SK-N-SH (cell line): ENCODE measurements around the gene CLK4. TPM values are rescaled to one million over a fixed set of nuclear protein-coding genes. Genes with fewer than 3 reads are reported as not detected.

Experiments used
- CTCF ChIA-PET: fragments of 300-600, 350-600 bp; formaldehyde crosslinking; extraction: SDS; loops from one replicate; lab custom pipeline; 2021; lab: Yijun Ruan, JAX
- POLR2A ChIA-PET: fragments of 350-600 bp; sonication (Branson Sonifier 250); formaldehyde crosslinking; extraction: SDS; loops from one replicate; lab custom pipeline; 2020; ENCODE audit warnings: antibody characterized with exemption, inconsistent platforms; lab: Yijun Ruan, JAX
- DNase-seq: peaks from one replicate; pipeline ENCODE4 v3.0.0; 2012
- H2AFZ ChIP-seq: fragments of 200-600 bp; sonication (generic); 2 replicates; pipeline ENCODE4 v1.8.1; 2016; ENCODE audit warnings: antibody characterized with exemption, mild to moderate bottlenecking, low read depth
- H3F3A ChIP-seq: fragments of 200-600 bp; sonication (generic); replicated peaks from 2 replicates; pipeline ENCODE3; 2016; ENCODE audit warnings: antibody characterized with exemption, mild to moderate bottlenecking; ENCODE audit not compliant: insufficient read depth
- H3K27ac ChIP-seq, 2 experiments: fragments of 200-500 bp in 1 of 2; fragments of 200-600 bp in 1 of 2; sonication (Bioruptor generic) in 1 of 2; sonication (generic), shearing (Covaris generic) in 1 of 2; 2 replicates each; pipeline versions ENCODE4 v1.5.1 to v1.6.1; 2014 to 2016; ENCODE audit warnings: low read depth in 2 of 2, inconsistent platforms in 1 of 2, low read length in 1 of 2, mild to moderate bottlenecking in 1 of 2, mixed read lengths in 1 of 2
- H3K27me3 ChIP-seq: fragments of 200-600 bp; sonication (generic), shearing (Covaris generic); 2 replicates; pipeline ENCODE4 v1.6.1; 2016; ENCODE audit warnings: mixed run types; ENCODE audit not compliant: insufficient read depth
- H3K36me3 ChIP-seq, 2 experiments: fragments of 200-500 bp in 1 of 2; fragments of 200-600 bp in 1 of 2; sonication (Bioruptor generic) in 1 of 2; sonication (generic) in 1 of 2; replicated peaks in 1 of 2; 2 replicates each; pipeline versions ENCODE3 to v1.5.1; 2014 to 2016; ENCODE audit warnings: low read length in 1 of 2, mild to moderate bottlenecking in 1 of 2; ENCODE audit not compliant: insufficient read depth in 2 of 2, control insufficient read depth in 1 of 2
- H3K4me1 ChIP-seq, 2 experiments: fragments of 200-500 bp in 1 of 2; fragments of 200-600 bp in 1 of 2; sonication (Bioruptor generic) in 1 of 2; sonication (generic), shearing (Covaris generic) in 1 of 2; 2 replicates each; pipeline versions ENCODE4 v1.5.1 to v1.6.1; 2014 to 2016; ENCODE audit warnings: low read depth in 1 of 2, low read length in 1 of 2, mixed run types in 1 of 2; ENCODE audit not compliant: insufficient read depth in 2 of 2, control insufficient read depth in 1 of 2
- H3K4me2 ChIP-seq: fragments of 200-600 bp; sonication (generic), shearing (Covaris generic); 2 replicates; pipeline ENCODE4 v1.6.1; 2017; ENCODE audit warnings: mixed run types
- H3K4me3 ChIP-seq, 2 experiments: fragments of 200-500 bp in 1 of 2; fragments of 200-600 bp in 1 of 2; sonication (Bioruptor generic) in 1 of 2; sonication (generic), shearing (Covaris generic) in 1 of 2; 2 replicates each; pipeline versions ENCODE4 v1.5.1 to v1.8.1; 2014 to 2016; ENCODE audit warnings: low read depth in 2 of 2, inconsistent platforms in 1 of 2, low read length in 1 of 2, mild to moderate bottlenecking in 1 of 2, mixed read lengths in 1 of 2, moderate library complexity in 1 of 2
- H3K79me2 ChIP-seq: fragments of 200-600 bp; sonication (generic); 2 replicates; pipeline ENCODE4 v1.8.1; 2017; ENCODE audit warnings: mild to moderate bottlenecking; ENCODE audit not compliant: insufficient read depth
- H3K9ac ChIP-seq: fragments of 200-600 bp; sonication (generic); 2 replicates; pipeline ENCODE4 v1.6.1; 2017; ENCODE audit warnings: mixed run types
- H3K9me2 ChIP-seq: fragments of 200-600 bp; sonication (generic); 2 replicates; pipeline ENCODE4 v1.6.1; 2017; ENCODE audit warnings: mixed run types
- H3K9me3 ChIP-seq: fragments of 200-600 bp; sonication (generic); 2 replicates; pipeline ENCODE4 v1.6.1; 2017; ENCODE audit warnings: mixed run types, mild to moderate bottlenecking, moderate library complexity
- H4K20me1 ChIP-seq: fragments of 200-600 bp; sonication (generic); 2 replicates; pipeline ENCODE4 v1.6.1; 2017; ENCODE audit warnings: mild to moderate bottlenecking, mixed run types; ENCODE audit not compliant: insufficient read depth
- EZH2phosphoT487 ChIP-seq: fragments of 200-600 bp; sonication (generic); IDR thresholded peaks from 2 replicates; pipeline ENCODE4 v1.6.1; 2017; ENCODE audit warnings: low read depth, mixed run types, mild to moderate bottlenecking, antibody characterized with exemption, moderate library complexity, borderline replicate concordance
- FOSL2 ChIP-seq: IDR thresholded peaks from 2 replicates; pipeline ENCODE4 v1.4.0; 2012; ENCODE audit warnings: low read depth, mild to moderate bottlenecking, moderate library complexity, borderline replicate concordance
- FOXJ3 ChIP-seq: sonication (generic); formaldehyde crosslinking; IDR thresholded peaks from 2 replicates; pipeline ENCODE4 v1.5.1; 2020; ENCODE audit warnings: mild to moderate bottlenecking, missing genetic modification reagents
- FOXM1 ChIP-seq: IDR thresholded peaks from 2 replicates; pipeline ENCODE4 v1.4.0; 2012; ENCODE audit warnings: low read depth, mild to moderate bottlenecking
- GABPA ChIP-seq: IDR thresholded peaks from 2 replicates; pipeline ENCODE4 v1.4.0; 2012; ENCODE audit warnings: low read depth, mild to moderate bottlenecking
- GATA2 ChIP-seq: sonication (generic); formaldehyde crosslinking; IDR thresholded peaks from 2 replicates; pipeline ENCODE4 v1.5.0; 2020; ENCODE audit warnings: mild to moderate bottlenecking, missing genetic modification reagents
- JUND ChIP-seq: IDR thresholded peaks from 2 replicates; pipeline ENCODE4 v1.4.0; 2012
- MAX ChIP-seq: IDR thresholded peaks from 2 replicates; pipeline ENCODE4 v1.4.0; 2012; ENCODE audit warnings: low read depth
- NFIC ChIP-seq: IDR thresholded peaks from 2 replicates; pipeline ENCODE4 v1.4.0; 2012; ENCODE audit warnings: borderline replicate concordance
- NRF1 ChIP-seq: IDR thresholded peaks from 2 replicates; pipeline ENCODE4 v1.6.1; 2012; ENCODE audit warnings: low read depth, mild to moderate bottlenecking, low read length
- POLR2AphosphoS5 ChIP-seq: IDR thresholded peaks from 2 replicates; pipeline ENCODE4 v1.6.1; 2012; ENCODE audit warnings: low read depth, low read length
- RAD21 ChIP-seq: IDR thresholded peaks from 2 replicates; pipeline ENCODE4 v1.6.1; 2012; ENCODE audit warnings: mild to moderate bottlenecking, low read length
- RCOR1 ChIP-seq: fragments of 150-350 bp; IDR thresholded peaks from 2 replicates; pipeline ENCODE4 v1.6.1; 2017; ENCODE audit warnings: antibody characterized with exemption, low read length
- RFX5 ChIP-seq: IDR thresholded peaks from 2 replicates; pipeline ENCODE4 v1.6.1; 2012; ENCODE audit warnings: mild to moderate bottlenecking, improper control_type of control experiment, low read length
- RXRA ChIP-seq: IDR thresholded peaks from 2 replicates; pipeline ENCODE4 v1.4.0; 2012; ENCODE audit warnings: low read depth, mild to moderate bottlenecking, borderline replicate concordance
- SIN3A ChIP-seq: IDR thresholded peaks from 2 replicates; pipeline ENCODE4 v1.6.1; 2012; ENCODE audit warnings: low read depth, mild to moderate bottlenecking, low read length, moderate library complexity, borderline replicate concordance
- TAF1 ChIP-seq: IDR thresholded peaks from 2 replicates; pipeline ENCODE4 v1.6.1; 2012; ENCODE audit warnings: low read depth, mild to moderate bottlenecking, low read length, moderate library complexity, borderline replicate concordance
- TCF12 ChIP-seq: IDR thresholded peaks from 2 replicates; pipeline ENCODE4 v1.4.0; 2012
- USF1 ChIP-seq: IDR thresholded peaks from 2 replicates; pipeline ENCODE4 v1.4.0; 2012; ENCODE audit warnings: low read depth, borderline replicate concordance
- USF2 ChIP-seq: fragments of 150-350 bp; IDR thresholded peaks from 2 replicates; pipeline ENCODE4 v1.6.1; 2017; ENCODE audit warnings: antibody characterized with exemption, low read length, low read depth, borderline replicate concordance
- YY1 ChIP-seq: IDR thresholded peaks from 2 replicates; pipeline ENCODE4 v1.4.0; 2012; ENCODE audit warnings: low read depth, mild to moderate bottlenecking
- whole genome bisulfite sequencing: methylation state at CpG from one replicate; pipeline ENCODE4 v1.1.6; 2017; ENCODE audit warnings: low lambda C conversion rate; 5-methylcytosine and 5-hydroxymethylcytosine counted together
- polyA plus RNA-seq, 3 experiments: library from polyadenylated mRNA; depleted of rRNA; stranded (reverse); fragments of >200 nt; gene quantifications; 2 replicates each; pipeline ENCODE4 v1.2.3, GENCODE V29; 2012

CLK4 gene
- polyA plus RNA-seq, 1 of the 3 experiments (the other 2 are of a cell fraction) = 7.5 TPM

GRCh38 chr5:178661836-178662540 is 35.1 kb upstream of the CLK4 start:
- Histone ChIP-seq H3K4me3 (no peak overlapping the region), H3K27me3 (no peaks in the 10 kb centered on the region), H3K36me3 (no peaks in the 10 kb centered on the region), H3K9me2 (no peaks in the 10 kb centered on the region), H3K27ac (no peak overlapping the region), H4K20me1 (no peaks in the 10 kb centered on the region), H2AFZ (no peak overlapping the region), H3K79me2 (no peaks in the 10 kb centered on the region), H3K9ac (no peak overlapping the region), H3K4me2 (no peak overlapping the region), H3K9me3 (no peaks in the 10 kb centered on the region), H3K4me1 (no peaks in the 10 kb centered on the region; a peak in 1 of 4 replicates), H3F3A (no peaks in the 10 kb centered on the region)
- 69% methylated on average over 17 of the region's 21 CpGs for WGBS
- ChIA-PET CTCF (no interaction called here), POLR2A (no interaction called here)
- TF ChIP-seq GABPA = no peak
- TF ChIP-seq RFX5 = no peak
- no peak for TF ChIP-seq NFIC
- TF ChIP-seq USF2 = no peak
- no peak for TF ChIP-seq GATA2 (CRISPR knock-in tag)
- TF ChIP-seq POLR2AphosphoS5 = no peak
- TF ChIP-seq FOXM1 = no peak
- TF ChIP-seq FOXJ3 (CRISPR knock-in tag) = no peak
- TF ChIP-seq MAX = no peak
- no peak for TF ChIP-seq RAD21
- TF ChIP-seq RXRA = no peak
- DNase-seq = no peak

GRCh38 chr5:178651046-178651810 is 24.4 kb upstream of the CLK4 start:
- H3K9ac ChIP-seq = no peak overlapping the region
- H3K4me3 ChIP-seq = no peak overlapping the region
- H3K79me2 ChIP-seq = no peaks in the 10 kb centered on the region
- CTCF ChIA-PET = interaction anchor here (0.6 kb wide), 1 partner anchor 9 kb away, joined by 3 read pairs; no protein-coding TSS in a partner anchor
- no peak overlapping the region for H2AFZ ChIP-seq
- H4K20me1 ChIP-seq = no peaks in the 10 kb centered on the region
- TF ChIP-seq USF1 = no peak
- TF ChIP-seq SIN3A = no peak
- TF ChIP-seq YY1 = no peak
- TF ChIP-seq EZH2phosphoT487 = no peak
- TF ChIP-seq RFX5 = no peak
- TF ChIP-seq RXRA = no peak
- no peak for TF ChIP-seq NRF1
- no peak for TF ChIP-seq TAF1
- TF ChIP-seq RCOR1 = no peak
- no peak for TF ChIP-seq JUND
- no peak for TF ChIP-seq POLR2AphosphoS5
- no peak for TF ChIP-seq NFIC
- TF ChIP-seq FOSL2 = no peak
- TF ChIP-seq TCF12 = no peak
- TF ChIP-seq, all 33 proteins: peak for 0
- Histone ChIP-seq H3K4me2 (no peak overlapping the region), H3K36me3 (no peaks in the 10 kb centered on the region), H3K27me3 (no peaks in the 10 kb centered on the region), H3K4me1 (no peaks in the 10 kb centered on the region), H3K27ac (no peak overlapping the region), H3F3A (no peaks in the 10 kb centered on the region), H3K9me3 (no peaks in the 10 kb centered on the region), H3K9me2 (no peaks in the 10 kb centered on the region)
- no peak for DNase-seq
- 22% methylated on average over 7 of the region's 7 CpGs for whole genome bisulfite sequencing
- POLR2A ChIA-PET = no interaction called here
